ENCODE data around the gene DARS2. TPM values are rescaled to one million over a fixed set of nuclear protein-coding genes. Genes with fewer than 3 reads are reported as not detected.

The DARS2 gene
- total RNA-seq, 1 experiment from 2014 or later = 44.7 TPM

DNA sequence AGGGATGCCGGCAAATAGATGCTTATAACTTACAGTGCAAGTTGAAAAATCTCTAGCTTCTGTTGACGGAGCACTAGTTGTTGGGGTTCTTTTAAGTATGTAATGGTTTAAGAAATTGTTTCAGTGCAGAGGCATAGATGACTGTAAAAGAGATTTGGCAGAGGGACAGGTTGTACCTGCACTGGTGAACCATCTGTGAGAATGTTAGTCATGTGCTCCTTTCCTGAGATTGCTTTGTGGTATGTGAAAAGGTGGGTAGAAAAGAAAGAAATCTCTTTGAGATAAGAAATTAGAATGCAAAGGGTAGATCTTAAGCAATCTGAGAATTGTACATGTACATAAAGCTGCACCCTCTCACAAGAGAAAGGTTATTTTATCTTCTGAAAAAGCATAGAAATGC lies 63.2 kb downstream of the DARS2 start:
- no peak for DNase-seq (ENCODE audit: low spot score)

DNA sequence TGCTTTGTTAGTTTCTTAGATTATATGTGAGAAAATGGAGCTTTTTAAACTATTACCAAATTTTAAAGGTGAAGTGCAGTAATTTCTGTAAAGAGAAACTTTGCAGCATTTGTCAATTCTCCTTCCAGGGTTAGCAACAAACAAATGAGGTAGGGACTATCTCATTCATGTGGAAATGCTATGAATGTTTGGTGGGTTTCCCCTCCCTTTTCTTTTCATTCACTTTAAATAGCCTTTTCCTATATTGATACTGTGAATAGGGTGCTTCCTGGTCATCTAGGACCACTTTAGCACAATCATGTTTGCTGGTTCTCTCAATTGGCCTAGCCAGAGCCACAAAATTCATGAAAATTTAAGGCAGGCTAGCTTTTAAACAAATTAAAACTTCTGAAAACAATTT lies 64.3 kb downstream of the DARS2 start:
- no peak for DNase-seq (ENCODE audit: low spot score)

DNA sequence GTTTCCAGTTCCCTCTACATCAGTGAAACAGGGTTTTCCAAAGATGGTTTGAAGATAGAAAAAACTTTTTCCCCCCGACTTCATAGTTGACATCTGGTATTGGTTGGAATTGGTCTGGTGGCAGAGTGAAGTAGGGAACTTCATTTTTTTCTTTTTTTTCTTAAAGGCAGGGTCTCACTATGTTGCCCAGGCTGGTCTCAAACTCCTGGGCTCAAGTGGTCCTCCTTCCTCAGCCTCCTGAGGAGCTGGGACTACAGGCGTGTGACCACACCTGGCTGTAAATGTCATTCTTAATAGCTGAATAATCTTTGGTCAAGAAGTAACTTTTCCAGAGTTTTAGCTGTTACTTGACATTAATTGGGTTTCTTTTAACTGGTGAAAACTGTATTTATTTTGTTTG lies 65.4 kb downstream of the DARS2 start:
- DNase-seq (ENCODE audit: low spot score) = no peak

- no peak for DNase-seq (ENCODE audit: low spot score)
These were observed 69.1 kb downstream of the DARS2 start for GRCh38 chr1:173893611-173894010.

DNA sequence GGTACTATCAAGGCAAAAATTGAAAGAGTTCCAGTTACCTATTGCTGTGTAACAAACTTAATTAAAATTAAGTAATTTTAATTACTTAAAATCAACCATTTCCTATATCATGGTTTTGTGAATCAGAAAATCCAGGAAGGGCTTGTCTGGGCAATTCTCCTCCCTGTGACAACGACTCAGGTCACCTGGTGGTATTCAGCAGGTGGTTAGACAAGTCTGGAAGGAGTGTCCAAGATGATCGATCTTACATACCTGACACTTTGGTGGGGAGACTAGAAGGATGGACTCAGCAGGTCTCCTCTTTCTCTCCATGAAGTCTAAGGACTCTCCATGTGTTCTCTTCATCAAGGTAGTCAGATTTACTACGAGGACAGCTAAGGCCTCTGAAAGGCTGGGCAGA lies 69.7 kb downstream of the DARS2 start:
- DNase-seq (ENCODE audit: low spot score) = no peak

DNA sequence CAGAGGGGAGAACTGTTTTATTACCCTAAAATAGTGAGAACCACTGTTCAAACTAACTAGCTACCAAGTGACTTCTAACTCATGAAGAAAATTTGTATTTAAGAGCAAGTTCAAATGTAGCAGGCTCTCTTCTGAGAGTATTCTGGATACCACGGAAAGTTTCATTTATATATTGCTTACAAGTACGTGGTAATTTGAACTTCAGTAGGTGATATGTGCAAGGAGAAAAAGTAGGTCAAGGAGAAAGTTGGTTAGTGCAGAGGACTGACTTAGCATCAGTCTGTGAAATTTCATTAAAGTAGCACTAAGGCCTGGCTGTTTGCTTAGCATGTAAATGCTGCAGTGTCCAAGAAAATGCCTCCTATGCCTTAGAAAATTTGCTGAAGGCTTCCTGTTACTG lies 76.0 kb downstream of the DARS2 start:
- no peak for DNase-seq (ENCODE audit: low spot score)

- no peak for DNase-seq (ENCODE audit: low spot score)
These were observed 76.5 kb downstream of the DARS2 start for GRCh38 chr1:173900992-173901391.

GRCh38 chr1:173903827-173904531 lies 79.5 kb downstream of the DARS2 start:
- DNase-seq (ENCODE audit: low spot score) = no peak

Other genes with a start within 250 kb of the DARS2 start
- not detected in 2 replicates for gene SLC9C2, start 221.6 kb upstream of the DARS2 start, total RNA-seq (2014; rRNA removed; shearing (Covaris generic))
- gene TEX50, start 189.3 kb upstream of the DARS2 start, total RNA-seq (2014; rRNA removed; shearing (Covaris generic)) = not detected in 2 replicates
- gene ANKRD45, start 154.8 kb upstream of the DARS2 start, total RNA-seq (2014; rRNA removed; shearing (Covaris generic)) = 0.29 and 0.96 TPM in 2 replicates
- 22.9 and 27.7 TPM in 2 replicates for gene KLHL20, start 109.7 kb upstream of the DARS2 start, total RNA-seq (2014; rRNA removed; shearing (Covaris generic))
- gene CENPL, start 210 bp downstream of the DARS2 start, total RNA-seq (2014; rRNA removed; shearing (Covaris generic)) = 56.5 and 65.9 TPM in 2 replicates
- 238 and 253 TPM in 2 replicates for gene GAS5, start 43.3 kb downstream of the DARS2 start, total RNA-seq (2014; rRNA removed; shearing (Covaris generic))
- gene ZBTB37, start 43.7 kb downstream of the DARS2 start, total RNA-seq (2014; rRNA removed; shearing (Covaris generic)) = 5.6 and 7.5 TPM in 2 replicates
- gene SERPINC1, start 92.7 kb downstream of the DARS2 start, total RNA-seq (2014; rRNA removed; shearing (Covaris generic)) = not detected in 2 replicates
- gene RC3H1, start 197.7 kb downstream of the DARS2 start, total RNA-seq (2014; rRNA removed; shearing (Covaris generic)) = 24.3 and 26.6 TPM in 2 replicates